ENCODE measurements around the gene EYS.
A peak's percentile ranks its signal among the peaks of the same experiment; 100 is the strongest.
"Not testable (repeated sequence)": the region's sequence is repeated elsewhere in the genome, so short reads cannot be mapped to it uniquely, and the experiment has no call there.

The EYS gene

DNA sequence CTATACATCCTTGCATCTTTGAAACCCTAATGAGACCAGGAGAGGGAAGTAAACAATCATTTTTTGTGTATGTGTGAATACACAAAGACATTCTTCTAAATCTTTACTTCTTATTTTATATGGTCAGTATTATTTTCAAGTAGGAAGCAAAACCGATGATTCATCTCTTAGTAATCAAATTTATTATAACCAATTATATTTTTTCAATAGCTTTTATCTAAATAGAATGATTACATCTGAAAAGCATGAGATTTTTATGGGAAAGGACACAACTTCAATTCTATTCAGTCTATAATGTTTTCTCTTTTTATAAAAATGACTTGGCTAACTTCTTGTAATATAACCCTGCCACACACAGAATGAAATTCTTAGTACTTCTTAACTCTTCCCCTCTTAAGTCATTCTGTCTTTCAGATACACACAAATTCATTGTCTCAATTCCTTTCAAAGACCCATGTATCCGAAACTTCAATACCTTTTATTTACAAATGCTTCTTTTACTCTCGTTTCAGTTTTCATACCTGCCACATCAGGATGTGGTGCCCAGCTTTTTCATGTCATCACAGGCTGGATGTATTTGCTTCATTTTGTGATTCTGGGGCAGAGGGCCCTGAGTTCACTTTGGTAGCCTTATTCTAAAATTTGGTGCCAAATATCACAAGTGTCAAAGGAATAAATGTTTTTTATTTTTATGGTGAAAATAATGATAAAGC lies 1844.4 kb downstream of the EYS start:
- H3K27me3 Mint-ChIP-seq = no peaks in the 10 kb centered on the region
- no peaks in the 10 kb centered on the region for H3K9me3 Mint-ChIP-seq

DNA sequence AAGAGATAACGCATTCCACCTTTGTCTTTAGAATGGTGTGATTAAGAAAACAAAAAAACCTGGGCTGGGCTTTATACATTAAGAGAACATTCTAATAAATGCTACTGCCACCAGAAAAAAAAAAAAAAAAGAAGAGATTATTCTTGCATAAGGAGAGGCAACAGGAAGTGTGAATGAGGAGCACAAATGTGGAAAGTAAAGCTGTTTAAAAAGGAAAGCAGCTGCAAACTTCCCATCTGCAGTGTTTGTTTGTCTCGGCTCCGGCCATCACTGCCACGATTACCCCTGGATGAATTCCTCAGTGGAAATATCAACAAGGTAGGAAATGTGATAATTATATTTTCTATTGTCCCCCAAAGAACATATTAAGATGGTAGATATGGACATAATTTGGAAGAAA lies 1847.5 kb downstream of the EYS start:
- Mint-ChIP-seq H3K27ac (no peak overlapping the region), H3K9me3 (no peaks in the 10 kb centered on the region), H3K4me1 (no peaks in the 10 kb centered on the region), H3K36me3 (no peaks in the 10 kb centered on the region), H3K27me3 (no peaks in the 10 kb centered on the region), H3K4me3 (no peak overlapping the region)
- ATAC-seq (replicated peaks) (no peak), DNase-seq (no peak)

More for the DNA sequence above, 1844.4 kb downstream of the EYS start:
- no peak overlapping the region for H3K4me3 Mint-ChIP-seq
- DNase-seq (no peak), ATAC-seq (replicated peaks) (no peak)
- no peaks in the 10 kb centered on the region for H3K36me3 Mint-ChIP-seq
- H3K4me1 Mint-ChIP-seq = no peaks in the 10 kb centered on the region
- H3K27ac Mint-ChIP-seq = no peak overlapping the region

DNA sequence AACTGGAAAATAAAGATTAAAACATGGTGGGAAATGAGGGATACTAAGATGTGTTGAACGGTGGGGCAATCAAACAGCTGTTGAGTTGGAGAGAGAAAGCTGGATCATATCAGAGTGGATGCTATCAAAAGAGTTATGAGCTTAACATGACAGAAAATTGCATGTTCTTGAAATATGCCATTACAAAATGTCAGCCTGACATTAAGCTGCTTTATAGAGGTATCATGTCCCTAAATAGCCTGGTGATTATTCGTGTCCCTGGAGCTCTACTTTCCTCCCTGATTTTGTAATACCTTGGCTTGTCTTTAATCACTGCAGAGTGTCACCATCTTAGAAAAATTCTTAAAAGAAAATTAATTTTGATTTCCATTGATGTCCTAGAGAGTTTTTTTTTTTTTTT lies 1848.3 kb downstream of the EYS start:
- Mint-ChIP-seq H3K27ac (no peak overlapping the region), H3K27me3 (no peaks in the 10 kb centered on the region), H3K9me3 (no peaks in the 10 kb centered on the region), H3K36me3 (no peaks in the 10 kb centered on the region), H3K4me3 (no peak overlapping the region), H3K4me1 (no peaks in the 10 kb centered on the region)
- no peak for ATAC-seq (replicated peaks)
- DNase-seq = no peak

DNA sequence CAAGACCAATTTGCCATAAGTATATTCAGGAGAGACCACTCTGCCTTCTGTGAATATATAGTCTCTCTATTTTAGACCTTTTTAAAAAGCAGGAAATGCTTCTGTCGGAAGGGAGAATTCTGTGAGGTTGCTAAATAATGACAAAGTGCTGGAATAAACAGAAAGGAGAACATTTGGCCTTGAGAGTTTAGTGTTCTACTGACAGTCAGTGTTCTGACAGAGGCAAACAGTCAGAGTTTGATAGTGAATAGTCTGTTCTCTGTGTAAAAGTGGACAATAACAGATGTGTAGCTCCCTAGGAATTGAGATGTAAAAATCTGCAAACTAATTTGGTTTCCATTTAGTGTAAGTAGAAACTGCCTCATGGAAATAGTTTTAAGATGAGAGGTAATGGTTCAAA lies 1850.8 kb downstream of the EYS start:
- no peak overlapping the region for H3K4me3 Mint-ChIP-seq

DNA sequence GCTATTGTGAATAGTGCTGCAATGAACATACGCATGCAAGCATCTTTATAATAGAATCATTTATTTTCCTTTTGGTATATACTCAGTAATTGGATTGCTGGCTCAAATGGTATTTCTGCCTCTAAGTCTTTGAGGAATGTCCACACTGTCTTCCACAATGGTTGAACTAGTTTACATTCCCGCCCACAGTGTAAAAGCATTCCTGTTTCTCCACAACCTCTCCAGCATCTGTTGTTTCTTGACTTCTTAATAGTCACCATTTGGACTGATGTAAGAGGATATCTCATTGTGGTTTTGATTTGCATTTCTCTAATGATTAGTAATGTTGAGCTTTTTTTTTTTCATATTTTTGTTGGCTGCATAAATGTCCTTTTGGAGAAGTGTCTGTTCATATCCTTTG lies 1862.7 kb downstream of the EYS start:
- H3K27ac Mint-ChIP-seq = no peak overlapping the region
- no peaks in the 10 kb centered on the region for H3K4me1 Mint-ChIP-seq
- no peak for DNase-seq
- peaks cover 0 to 6% of the 10 kb centered on the region in 2 donors for H3K27me3 Mint-ChIP-seq
- no peak overlapping the region for H3K4me3 Mint-ChIP-seq
- peaks cover 4 to 5% of the 10 kb centered on the region in 2 donors for H3K9me3 Mint-ChIP-seq
- ATAC-seq (replicated peaks) = no peak
- H3K36me3 Mint-ChIP-seq = no peaks in the 10 kb centered on the region

More for the DNA sequence above, 1850.8 kb downstream of the EYS start:
- ATAC-seq (replicated peaks) (no peak), DNase-seq (no peak)
- H3K27me3 Mint-ChIP-seq = no peaks in the 10 kb centered on the region
- H3K27ac Mint-ChIP-seq = no peak overlapping the region
- no peaks in the 10 kb centered on the region for H3K4me1 Mint-ChIP-seq
- no peaks in the 10 kb centered on the region for H3K36me3 Mint-ChIP-seq
- H3K9me3 Mint-ChIP-seq = peaks cover 6 to 10% of the 10 kb centered on the region in 2 donors

DNA sequence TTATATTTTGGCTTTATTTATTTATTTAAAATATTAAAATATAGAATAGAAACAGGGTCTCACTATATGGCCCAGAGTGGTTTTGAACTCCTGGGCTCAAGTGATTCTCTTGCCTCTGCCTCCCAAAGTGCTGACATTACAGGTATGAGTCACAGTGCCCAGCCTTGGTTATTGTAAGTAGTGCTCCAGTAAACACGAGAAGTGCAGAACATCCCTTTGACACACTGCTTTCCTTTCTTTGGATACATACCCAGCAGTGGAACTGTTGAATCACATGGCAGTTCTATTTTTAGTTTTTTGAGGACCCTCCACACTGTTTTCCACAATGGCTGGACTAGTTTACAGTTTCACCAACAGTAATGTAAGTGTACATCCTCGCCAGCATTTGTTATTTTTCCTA lies 1867.5 kb downstream of the EYS start:
- no peak overlapping the region for H3K27ac Mint-ChIP-seq
- H3K36me3 Mint-ChIP-seq = no peaks in the 10 kb centered on the region
- H3K9me3 Mint-ChIP-seq = peaks cover 4 to 5% of the 10 kb centered on the region in 2 donors
- no peaks in the 10 kb centered on the region for H3K27me3 Mint-ChIP-seq
- no peak overlapping the region for H3K4me3 Mint-ChIP-seq
- DNase-seq (no peak), ATAC-seq (replicated peaks) (no peak)
- no peaks in the 10 kb centered on the region for H3K4me1 Mint-ChIP-seq

DNA sequence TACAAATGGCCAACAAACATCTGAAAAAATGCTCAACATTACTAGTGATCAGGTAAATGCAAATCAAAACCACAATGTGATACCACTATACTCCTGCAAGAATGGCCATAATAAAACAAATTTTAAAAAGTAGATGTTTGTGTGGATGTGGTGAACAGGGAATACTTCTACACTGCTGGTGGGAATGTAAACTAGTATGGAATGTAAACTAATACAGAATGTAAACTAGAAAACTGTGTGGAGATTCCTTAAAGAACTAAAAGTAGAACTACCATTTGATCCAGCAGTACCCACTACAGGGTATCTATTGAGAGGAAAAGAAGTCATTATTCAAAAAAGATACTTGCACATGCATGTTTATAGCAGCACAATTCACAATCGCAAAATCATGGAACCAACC lies 1878.3 kb downstream of the EYS start:
- not testable (repeated sequence) for H3K27ac Mint-ChIP-seq; ATAC-seq (replicated peaks); H3K27me3 Mint-ChIP-seq; DNase-seq; H3K4me1 Mint-ChIP-seq; H3K36me3 Mint-ChIP-seq; H3K4me3 Mint-ChIP-seq
- H3K9me3 Mint-ChIP-seq = peaks cover 12 to 18% of the 10 kb centered on the region in 2 donors

DNA sequence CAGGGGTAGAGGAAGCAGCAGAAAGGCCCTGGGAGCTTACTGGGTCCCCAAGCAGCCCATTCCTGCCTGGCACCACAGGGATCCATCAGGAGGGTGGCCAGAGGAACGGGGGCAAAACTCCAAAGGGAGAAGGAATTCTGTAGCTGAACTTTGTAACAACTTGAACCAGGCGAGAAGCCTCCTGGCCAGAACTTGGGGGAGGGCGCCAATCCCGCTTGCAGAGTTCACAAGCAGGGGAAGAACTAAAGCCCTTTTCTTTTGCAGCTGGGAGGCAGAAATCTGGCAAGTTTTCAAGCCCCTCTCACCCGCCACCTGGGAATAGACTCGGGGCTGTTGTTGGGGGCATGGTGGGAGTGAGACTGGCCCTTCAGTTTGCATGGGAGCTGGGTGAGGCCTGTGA lies 1882.3 kb downstream of the EYS start:
- peaks cover 9 to 11% of the 10 kb centered on the region in 2 donors for H3K9me3 Mint-ChIP-seq
- H3K36me3 Mint-ChIP-seq = no peaks in the 10 kb centered on the region
- no peak overlapping the region for H3K4me3 Mint-ChIP-seq
- no peak for ATAC-seq (replicated peaks)
- peaks cover 6% of the 10 kb centered on the region in 2 donors for H3K27me3 Mint-ChIP-seq
- H3K4me1 Mint-ChIP-seq = no peaks in the 10 kb centered on the region
- no peak overlapping the region for H3K27ac Mint-ChIP-seq
- DNase-seq = no peak

DNA sequence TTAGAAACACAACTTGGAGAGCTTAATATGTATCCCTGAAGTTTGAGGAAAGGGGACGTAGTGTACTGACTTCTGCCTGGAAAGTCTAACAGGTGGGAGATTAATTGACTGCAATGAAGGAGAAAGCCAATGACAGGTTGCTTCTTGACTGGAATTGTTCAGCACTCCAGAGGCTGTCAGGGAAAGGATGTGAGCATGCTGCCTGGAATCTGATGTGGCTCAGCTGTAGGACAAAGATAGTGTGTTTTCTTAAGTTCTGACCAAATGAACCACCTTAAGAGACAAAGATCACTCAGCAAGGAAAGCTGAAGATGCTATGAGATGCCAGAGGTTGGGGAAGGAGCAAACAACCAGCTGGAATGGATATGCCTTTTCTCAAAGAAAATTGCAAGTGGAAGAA lies 1885.6 kb downstream of the EYS start:
- no peaks in the 10 kb centered on the region for H3K4me1 Mint-ChIP-seq
- DNase-seq (no peak), ATAC-seq (replicated peaks) (no peak)
- H3K9me3 Mint-ChIP-seq = peaks cover 3 to 5% of the 10 kb centered on the region in 2 donors
- no peak overlapping the region for H3K4me3 Mint-ChIP-seq
- H3K27ac Mint-ChIP-seq = no peak overlapping the region
- H3K27me3 Mint-ChIP-seq = peaks cover 6 to 10% of the 10 kb centered on the region in 2 donors
- H3K36me3 Mint-ChIP-seq = no peaks in the 10 kb centered on the region

DNA sequence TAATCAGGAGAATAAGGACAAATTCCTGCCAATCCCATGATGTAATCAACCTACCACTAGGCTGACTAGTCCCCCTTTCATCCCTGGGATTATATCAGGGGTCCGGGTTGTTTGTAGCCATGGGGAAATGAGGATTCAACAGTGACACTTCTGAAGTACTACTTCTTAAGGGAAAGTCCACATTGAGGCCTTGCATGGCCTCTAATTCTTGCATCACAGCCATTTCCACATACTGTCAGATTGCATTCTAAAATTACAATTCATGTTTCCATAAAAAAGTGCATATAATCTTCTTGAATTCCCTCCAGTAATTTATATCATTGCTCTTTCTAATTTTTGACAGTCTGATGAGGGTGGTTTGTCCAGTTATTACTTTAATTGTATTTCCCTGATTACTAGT lies 1887.2 kb downstream of the EYS start:
- Mint-ChIP-seq H3K4me3 (no peak overlapping the region), H3K9me3 (no peaks in the 10 kb centered on the region), H3K27ac (no peak overlapping the region), H3K36me3 (no peaks in the 10 kb centered on the region), H3K4me1 (no peaks in the 10 kb centered on the region), H3K27me3 (peaks cover 0 to 10% of the 10 kb centered on the region in 2 donors)
- ATAC-seq (replicated peaks) (no peak), DNase-seq (no peak)

DNA sequence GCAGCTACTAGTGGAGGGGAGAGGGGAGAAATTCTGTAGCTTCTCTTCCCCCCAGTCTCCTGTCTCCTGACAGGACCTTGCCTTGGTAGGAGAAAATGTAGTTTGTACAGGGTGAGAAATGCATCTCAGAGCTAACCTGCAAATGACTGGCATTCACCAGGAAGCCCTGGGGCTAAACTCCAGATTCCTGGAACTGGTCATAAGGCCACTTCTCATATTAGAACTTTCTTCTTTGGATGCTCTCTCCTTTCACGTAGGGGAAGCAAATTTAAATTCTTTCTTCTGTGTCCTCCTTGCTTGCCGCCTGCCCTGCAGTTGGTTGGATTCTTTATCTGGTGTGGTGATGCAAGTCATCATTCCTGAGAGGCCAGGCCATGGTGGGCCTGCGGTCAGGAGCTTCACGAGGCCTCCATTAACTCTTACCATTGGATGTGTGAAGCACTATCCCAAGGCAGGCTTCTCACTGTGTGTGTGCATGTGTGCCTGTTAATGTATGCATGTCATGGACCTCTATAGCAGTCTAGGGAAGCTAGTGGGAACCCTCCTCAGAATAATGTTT lies 1889.5 kb downstream of the EYS start:
- Mint-ChIP-seq H3K36me3 (no peaks in the 10 kb centered on the region), H3K4me1 (no peaks in the 10 kb centered on the region), H3K27me3 (peaks cover 0 to 10% of the 10 kb centered on the region in 2 donors), H3K9me3 (no peaks in the 10 kb centered on the region), H3K4me3 (no peak overlapping the region), H3K27ac (no peak overlapping the region)
- DNase-seq (no peak), ATAC-seq (replicated peaks) (no peak)

DNA sequence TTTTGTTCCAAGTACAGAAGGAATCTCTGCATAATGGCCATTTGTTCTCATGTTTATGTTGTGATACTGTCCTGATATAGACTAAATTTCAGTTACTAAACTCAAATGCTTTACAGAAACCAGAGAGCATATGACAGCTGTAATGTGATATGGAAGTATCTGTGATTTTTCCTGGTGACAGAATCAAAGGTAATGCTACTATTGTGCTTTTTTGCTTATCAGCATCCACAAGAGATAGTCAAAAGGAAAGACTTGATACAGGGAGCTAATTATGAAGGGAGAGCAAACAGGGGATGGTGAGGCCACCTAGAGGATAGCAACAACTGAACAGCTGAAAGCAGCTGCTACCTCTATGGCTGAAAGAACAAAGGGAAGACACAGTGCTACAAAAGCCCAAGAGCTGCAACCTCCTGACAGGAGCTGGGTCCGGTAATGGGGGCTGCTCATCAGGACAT lies 1890.0 kb downstream of the EYS start:
- no peaks in the 10 kb centered on the region for H3K36me3 Mint-ChIP-seq
- peaks cover 0 to 10% of the 10 kb centered on the region in 2 donors for H3K27me3 Mint-ChIP-seq
- H3K4me1 Mint-ChIP-seq = no peaks in the 10 kb centered on the region
- ATAC-seq (replicated peaks) (peak in 1 of 2 donors; percentile 33), DNase-seq (no peak)
- no peaks in the 10 kb centered on the region for H3K9me3 Mint-ChIP-seq
- no peak overlapping the region for H3K27ac Mint-ChIP-seq
- no peak overlapping the region for H3K4me3 Mint-ChIP-seq

DNA sequence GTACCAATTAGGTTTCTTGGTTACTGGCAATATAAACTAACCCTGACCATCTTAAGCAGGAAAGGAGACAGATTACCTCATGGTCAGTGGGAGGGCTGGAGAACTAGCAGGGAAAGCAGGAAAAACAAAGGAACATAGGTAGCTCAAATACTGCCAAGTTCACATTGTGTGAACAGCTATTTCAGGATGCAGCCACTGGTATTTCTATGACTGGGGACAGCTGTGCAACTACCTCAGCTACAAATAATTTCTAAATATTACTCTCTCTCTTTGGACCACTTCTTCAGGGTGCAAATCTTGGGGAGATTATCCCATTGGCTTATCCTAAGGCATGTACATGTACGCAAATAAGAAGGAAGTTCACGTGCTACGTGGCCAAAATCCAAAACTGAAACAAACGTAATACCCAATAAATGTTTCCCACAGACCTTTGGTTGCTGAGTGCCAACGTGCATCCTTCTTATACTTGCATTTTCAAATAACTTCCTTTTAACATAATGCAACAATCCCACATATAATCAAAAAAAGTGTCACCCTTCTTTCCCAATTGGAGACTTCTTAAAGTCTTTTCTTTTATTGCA lies 1890.5 kb downstream of the EYS start:
- no peak overlapping the region for H3K27ac Mint-ChIP-seq
- H3K9me3 Mint-ChIP-seq = no peaks in the 10 kb centered on the region
- no peaks in the 10 kb centered on the region for H3K4me1 Mint-ChIP-seq
- DNase-seq (no peak), ATAC-seq (replicated peaks) (no peak)
- peaks cover 0 to 8% of the 10 kb centered on the region in 2 donors for H3K27me3 Mint-ChIP-seq
- H3K36me3 Mint-ChIP-seq = no peaks in the 10 kb centered on the region
- H3K4me3 Mint-ChIP-seq = no peak overlapping the region

DNA sequence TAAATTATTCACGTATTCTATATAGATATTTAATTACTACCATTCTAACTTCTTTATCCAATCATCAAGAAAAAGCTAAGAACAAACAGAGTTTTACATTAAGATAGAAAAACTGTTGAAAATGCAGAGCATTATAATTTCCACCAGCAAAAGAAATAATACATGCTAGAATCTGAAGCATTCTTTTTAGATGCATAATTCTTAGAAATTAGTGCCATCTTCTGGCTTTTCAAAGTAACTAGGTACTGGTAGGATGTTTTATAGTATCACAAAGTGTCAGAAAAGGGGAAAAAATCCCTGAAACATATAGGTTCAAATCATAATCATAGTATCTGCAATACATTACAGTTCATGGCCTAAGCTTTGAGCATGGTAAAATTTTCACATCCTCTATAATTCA lies 1892.6 kb downstream of the EYS start:
- no peak overlapping the region for H3K4me3 Mint-ChIP-seq
- DNase-seq = no peak
- no peak for ATAC-seq (replicated peaks)
- no peaks in the 10 kb centered on the region for H3K9me3 Mint-ChIP-seq
- H3K27ac Mint-ChIP-seq = no peak overlapping the region
- H3K4me1 Mint-ChIP-seq = no peaks in the 10 kb centered on the region
- no peaks in the 10 kb centered on the region for H3K36me3 Mint-ChIP-seq
- H3K27me3 Mint-ChIP-seq = peaks cover 0 to 4% of the 10 kb centered on the region in 2 donors

DNA sequence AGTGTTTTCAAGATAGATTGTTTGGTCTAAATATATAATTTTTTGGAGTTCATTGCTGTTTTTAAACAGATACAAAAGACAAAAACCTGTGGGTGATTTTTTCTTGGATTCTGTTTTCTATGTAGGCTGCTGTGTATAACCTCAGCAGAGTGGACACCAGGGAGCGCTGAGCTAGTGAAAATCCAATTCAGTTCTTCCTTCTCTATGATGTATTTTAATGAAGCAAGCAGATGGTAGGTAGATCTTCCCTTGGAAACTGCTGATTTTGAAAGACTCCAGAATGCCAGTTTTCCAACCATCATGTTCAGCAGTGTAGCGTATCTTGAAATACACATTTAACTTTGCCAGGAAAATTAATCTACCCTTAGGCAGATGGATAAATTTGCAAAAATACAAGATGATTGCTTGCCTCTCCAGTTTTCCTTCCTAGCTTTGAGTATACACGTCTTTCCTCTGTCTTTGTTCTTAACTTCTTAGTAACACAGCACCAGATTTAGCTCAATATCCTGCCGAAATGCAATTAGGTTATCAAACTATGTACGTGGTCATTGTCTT lies 1893.4 kb downstream of the EYS start:
- no peak for ATAC-seq (replicated peaks)
- H3K4me1 Mint-ChIP-seq = no peaks in the 10 kb centered on the region
- peaks cover 0 to 4% of the 10 kb centered on the region in 2 donors for H3K27me3 Mint-ChIP-seq
- no peaks in the 10 kb centered on the region for H3K36me3 Mint-ChIP-seq
- H3K9me3 Mint-ChIP-seq = no peaks in the 10 kb centered on the region
- no peak overlapping the region for H3K4me3 Mint-ChIP-seq
- no peak overlapping the region for H3K27ac Mint-ChIP-seq
- DNase-seq = no peak
